Natural killer cell (primary cell): ENCODE results near the gene MXD3. TPM values are rescaled to one million over a fixed set of nuclear protein-coding genes. Genes with fewer than 3 reads are reported as not detected.

Experiments used
- ATAC-seq, 3 donors: fragments of 150-1000 bp in 2 of 3; fragments of 200-7000 bp in 1 of 3; cut with Tn5 transposase; 1 replicate in 1 of 3; 2 replicates in 2 of 3; pipeline ENCODE4 v1.10.0; 2021; ENCODE audit warnings: mild to moderate bottlenecking in 2 of 3, moderate library complexity in 2 of 3
- DNase-seq, 2 donors: peaks; one replicate each; pipeline versions ENCODE4 v3.0.0 to v3.0.0-alpha.2; 2013 to 2021; ENCODE audit warnings: mixed read lengths in 1 of 2
- H3K27ac ChIP-seq: one replicate; pipeline ENCODE4 v1.5.1; 2013; ENCODE audit warnings: mild to moderate bottlenecking, low read length
- H3K27me3 ChIP-seq: one replicate; pipeline ENCODE4 v1.6.1; 2013; ENCODE audit warnings: low read length; ENCODE audit not compliant: control insufficient read depth, insufficient read depth
- H3K36me3 ChIP-seq: one replicate; pipeline ENCODE4 v1.6.1; 2013; ENCODE audit warnings: low read length; ENCODE audit not compliant: control insufficient read depth, insufficient read depth
- H3K4me1 ChIP-seq: one replicate; pipeline ENCODE4 v1.6.1; 2013; ENCODE audit warnings: low read length; ENCODE audit not compliant: control insufficient read depth, insufficient read depth
- H3K4me3 ChIP-seq: one replicate; pipeline ENCODE4 v1.5.1; 2013; ENCODE audit warnings: low read length
- H3K9me3 ChIP-seq: one replicate; pipeline ENCODE4 v1.6.1; 2013; ENCODE audit warnings: low read length; ENCODE audit not compliant: control insufficient read depth, insufficient read depth
- H3K27ac Mint-ChIP-seq, 2 donors: one replicate each; pipeline ENCODE4 v1.8.0; 2022; ENCODE audit warnings: mild to moderate bottlenecking in 2 of 2, mixed read lengths in 2 of 2, moderate library complexity in 1 of 2
- H3K27me3 Mint-ChIP-seq, 2 donors: one replicate each; pipeline ENCODE4 v1.8.0; 2022; ENCODE audit warnings: low read depth in 2 of 2, mixed read lengths in 2 of 2
- H3K36me3 Mint-ChIP-seq: one replicate; pipeline ENCODE4 v1.8.0; 2022; ENCODE audit warnings: mixed read lengths
- H3K4me1 Mint-ChIP-seq, 2 donors: one replicate each; pipeline ENCODE4 v1.8.0; 2022; ENCODE audit warnings: mixed read lengths in 2 of 2
- H3K4me3 Mint-ChIP-seq: one replicate; pipeline ENCODE4 v1.8.0; 2022; ENCODE audit warnings: mild to moderate bottlenecking, moderate library complexity, mixed read lengths
- H3K9me3 Mint-ChIP-seq, 2 donors: one replicate each; pipeline ENCODE4 v1.8.0; 2022; ENCODE audit warnings: mixed read lengths in 2 of 2
- WGBS: methylation state at CpG from one replicate; pipeline ENCODE4 v1.1.7; 2013; ENCODE audit warnings: missing lambda C conversion rate; ENCODE audit not compliant: insufficient coverage; 5-methylcytosine and 5-hydroxymethylcytosine counted together
- intact Hi-C: fragments of 100-400 bp; cut with micrococcal nuclease; formaldehyde crosslinking; loops from one replicate; pipeline ENCODE4 v1.14.2; 2022
- total RNA-seq, 4 donors: library from RNA; stranded (reverse); fragments of 120-200 nt in 1 of 4; gene quantifications; one replicate each; pipeline versions ENCODE4 v1.2.3 to v1.2.4, GENCODE V29; 2013 to 2022
- TF ChIP-seq, protein P1 (sequence below): fragments of 200-600 bp; IDR thresholded peaks from one replicate; pipeline ENCODE4 v1.8.0; 2022; ENCODE audit warnings: antibody characterized with exemption

Gene MXD3
- total RNA-seq, 3 donors from 2014 or later (not counting 1 experiment from before 2014, with no cell fraction given), result 10.9 to 15.0 (median 15.0) TPM

DNA sequence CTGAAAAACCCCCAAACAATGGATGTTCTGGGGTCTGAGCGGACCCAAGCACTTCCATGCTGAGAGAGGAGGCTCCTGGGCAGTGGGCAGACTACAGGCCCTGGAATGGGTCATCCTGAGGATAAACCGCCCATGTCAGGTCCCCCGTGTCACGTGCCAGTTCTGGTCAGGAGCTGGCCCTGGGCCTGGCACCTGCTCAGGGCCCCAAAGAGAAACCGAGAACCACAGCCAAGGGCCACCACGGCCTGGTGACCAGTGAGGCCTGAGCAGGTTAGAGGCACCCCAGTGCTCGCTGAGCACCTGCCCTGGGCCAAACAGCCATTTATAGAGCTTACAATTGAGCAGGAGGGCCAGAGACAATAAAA lies 24.0 kb upstream of the MXD3 start:
- H3K9me3 Mint-ChIP-seq, result no peaks in the 10 kb centered on the region
- peaks cover 94% of the 10 kb centered on the region for H3K4me1 ChIP-seq
- H3K27me3 Mint-ChIP-seq, result no peaks in the 10 kb centered on the region
- TF ChIP-seq, protein P1, sequence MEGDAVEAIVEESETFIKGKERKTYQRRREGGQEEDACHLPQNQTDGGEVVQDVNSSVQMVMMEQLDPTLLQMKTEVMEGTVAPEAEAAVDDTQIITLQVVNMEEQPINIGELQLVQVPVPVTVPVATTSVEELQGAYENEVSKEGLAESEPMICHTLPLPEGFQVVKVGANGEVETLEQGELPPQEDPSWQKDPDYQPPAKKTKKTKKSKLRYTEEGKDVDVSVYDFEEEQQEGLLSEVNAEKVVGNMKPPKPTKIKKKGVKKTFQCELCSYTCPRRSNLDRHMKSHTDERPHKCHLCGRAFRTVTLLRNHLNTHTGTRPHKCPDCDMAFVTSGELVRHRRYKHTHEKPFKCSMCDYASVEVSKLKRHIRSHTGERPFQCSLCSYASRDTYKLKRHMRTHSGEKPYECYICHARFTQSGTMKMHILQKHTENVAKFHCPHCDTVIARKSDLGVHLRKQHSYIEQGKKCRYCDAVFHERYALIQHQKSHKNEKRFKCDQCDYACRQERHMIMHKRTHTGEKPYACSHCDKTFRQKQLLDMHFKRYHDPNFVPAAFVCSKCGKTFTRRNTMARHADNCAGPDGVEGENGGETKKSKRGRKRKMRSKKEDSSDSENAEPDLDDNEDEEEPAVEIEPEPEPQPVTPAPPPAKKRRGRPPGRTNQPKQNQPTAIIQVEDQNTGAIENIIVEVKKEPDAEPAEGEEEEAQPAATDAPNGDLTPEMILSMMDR, result no peak
- H3K4me1 Mint-ChIP-seq, result peaks cover 31 to 57% of the 10 kb centered on the region in 2 donors
- H3K4me3 ChIP-seq, result no peak overlapping the region
- H3K36me3 Mint-ChIP-seq, result peaks cover 7% of the 10 kb centered on the region
- WGBS, result 91% methylated on average over 7 of the region's 7 CpGs
- no peak overlapping the region for H3K4me3 Mint-ChIP-seq
- no peak overlapping the region for H3K27ac ChIP-seq
- no peak for DNase-seq
- no peak for ATAC-seq
- intact Hi-C loops, result no loop called here
- H3K27ac Mint-ChIP-seq, result peak overlapping the region in 1 of 2 donors; percentile 29
- peaks cover 58% of the 10 kb centered on the region for H3K36me3 ChIP-seq
- H3K9me3 ChIP-seq, result no peaks in the 10 kb centered on the region
- no peaks in the 10 kb centered on the region for H3K27me3 ChIP-seq

DNA sequence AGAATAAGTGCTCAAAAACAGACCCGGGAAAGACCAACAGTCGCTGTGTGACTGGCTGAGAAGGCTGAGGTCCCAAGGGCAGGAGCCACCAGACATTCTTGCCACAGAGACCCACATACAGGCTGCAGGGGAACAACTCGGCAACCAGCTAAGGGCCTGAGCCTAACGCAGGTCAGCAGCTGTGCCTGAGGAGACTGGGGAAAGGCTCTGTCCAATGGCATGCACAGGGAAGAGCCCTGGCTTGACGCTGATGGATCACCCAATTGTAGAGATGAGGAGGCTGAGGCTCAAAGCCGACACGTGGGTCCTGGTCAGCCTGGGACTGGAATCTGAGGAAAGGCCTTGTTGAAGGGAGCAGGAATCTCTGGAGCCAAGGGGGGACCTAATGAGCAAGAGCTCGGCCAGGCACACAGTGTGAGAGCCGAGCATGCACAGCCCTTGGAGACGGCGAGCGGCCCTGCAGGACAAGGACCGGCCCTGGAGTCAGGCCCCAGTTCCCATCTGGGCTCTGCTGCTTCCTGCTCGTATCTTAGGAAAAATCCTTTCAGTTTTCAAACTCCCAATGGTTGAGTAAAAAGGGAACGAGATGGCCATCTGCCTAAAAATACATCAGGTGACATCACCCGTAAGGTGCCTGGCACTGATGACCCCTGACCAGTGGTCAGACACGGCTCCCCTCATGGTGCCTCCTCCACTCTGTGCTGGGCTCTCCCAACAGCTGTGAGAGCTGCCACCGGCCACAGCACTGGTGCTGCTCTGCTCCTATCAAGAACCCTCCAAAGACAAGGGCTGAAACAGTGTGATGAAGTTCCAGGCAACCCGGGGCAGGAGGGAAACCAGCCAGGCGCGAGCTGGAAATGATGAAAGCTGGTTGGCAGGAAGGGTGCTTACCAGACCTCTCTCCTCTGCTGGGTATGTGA lies 23.3 kb upstream of the MXD3 start:
- ATAC-seq (no peak), DNase-seq (no peak)
- H3K9me3 ChIP-seq, result no peaks in the 10 kb centered on the region
- H3K36me3 Mint-ChIP-seq, result peaks cover 6% of the 10 kb centered on the region
- no peaks in the 10 kb centered on the region for H3K9me3 Mint-ChIP-seq
- H3K27me3 ChIP-seq, result no peaks in the 10 kb centered on the region
- TF ChIP-seq, protein P1, result no peak
- H3K27me3 Mint-ChIP-seq, result no peaks in the 10 kb centered on the region
- H3K27ac ChIP-seq, result no peak overlapping the region
- intact Hi-C loops, result no loop called here
- no peak overlapping the region for H3K27ac Mint-ChIP-seq
- peaks cover 64% of the 10 kb centered on the region for H3K36me3 ChIP-seq
- no peak overlapping the region for H3K4me3 ChIP-seq
- 97% methylated on average over 21 of the region's 21 CpGs for WGBS
- H3K4me1 ChIP-seq, result peaks cover 96% of the 10 kb centered on the region
- no peak overlapping the region for H3K4me3 Mint-ChIP-seq
- peaks cover 36 to 63% of the 10 kb centered on the region in 2 donors for H3K4me1 Mint-ChIP-seq

DNA sequence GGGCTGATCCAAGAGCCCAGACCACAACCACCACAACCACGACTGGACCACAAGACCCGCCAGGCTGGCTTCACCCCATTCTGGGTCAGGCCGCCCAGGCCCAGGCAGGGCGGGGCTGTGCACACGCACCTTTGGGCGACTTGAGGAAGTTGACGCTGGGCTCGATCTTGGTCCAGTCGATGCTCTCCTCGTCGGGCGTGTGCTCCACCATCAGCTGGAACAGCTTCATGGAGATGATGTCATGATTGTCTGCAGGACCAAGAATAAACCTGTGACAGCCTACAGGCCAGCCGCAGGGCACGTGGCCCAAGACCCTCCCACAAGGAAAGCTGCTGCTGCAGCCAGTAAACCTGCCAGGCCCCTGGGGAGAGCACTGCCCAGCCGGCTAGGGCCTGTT lies 22.5 kb upstream of the MXD3 start:
- H3K4me1 ChIP-seq, result peaks cover 96% of the 10 kb centered on the region
- no peaks in the 10 kb centered on the region for H3K9me3 Mint-ChIP-seq
- H3K4me3 ChIP-seq, result no peak overlapping the region
- intact Hi-C loops, result no loop called here
- no peaks in the 10 kb centered on the region for H3K27me3 Mint-ChIP-seq
- peaks cover 66% of the 10 kb centered on the region for H3K36me3 ChIP-seq
- DNase-seq (no peak), ATAC-seq (no peak)
- H3K4me3 Mint-ChIP-seq, result no peak overlapping the region
- peak overlapping the region in 1 of 2 donors; percentile 24 for H3K27ac Mint-ChIP-seq
- H3K27me3 ChIP-seq, result no peaks in the 10 kb centered on the region
- no peaks in the 10 kb centered on the region for H3K36me3 Mint-ChIP-seq
- H3K4me1 Mint-ChIP-seq, result peaks cover 34 to 62% of the 10 kb centered on the region in 2 donors
- H3K9me3 ChIP-seq, result no peaks in the 10 kb centered on the region
- TF ChIP-seq, protein P1, result no peak
- no peak overlapping the region for H3K27ac ChIP-seq
- WGBS, result 65% methylated on average over 15 of the region's 15 CpGs
